NCI-H82 (cell line): ENCODE measurements around the gene GARNL3.
A peak's percentile ranks its signal among the peaks of the same experiment; 100 is the strongest.

Source experiments
- DNase-seq: peaks from one replicate; lab custom pipeline; 2025; lab: John Stamatoyannopoulos, UW

The GARNL3 gene

DNA sequence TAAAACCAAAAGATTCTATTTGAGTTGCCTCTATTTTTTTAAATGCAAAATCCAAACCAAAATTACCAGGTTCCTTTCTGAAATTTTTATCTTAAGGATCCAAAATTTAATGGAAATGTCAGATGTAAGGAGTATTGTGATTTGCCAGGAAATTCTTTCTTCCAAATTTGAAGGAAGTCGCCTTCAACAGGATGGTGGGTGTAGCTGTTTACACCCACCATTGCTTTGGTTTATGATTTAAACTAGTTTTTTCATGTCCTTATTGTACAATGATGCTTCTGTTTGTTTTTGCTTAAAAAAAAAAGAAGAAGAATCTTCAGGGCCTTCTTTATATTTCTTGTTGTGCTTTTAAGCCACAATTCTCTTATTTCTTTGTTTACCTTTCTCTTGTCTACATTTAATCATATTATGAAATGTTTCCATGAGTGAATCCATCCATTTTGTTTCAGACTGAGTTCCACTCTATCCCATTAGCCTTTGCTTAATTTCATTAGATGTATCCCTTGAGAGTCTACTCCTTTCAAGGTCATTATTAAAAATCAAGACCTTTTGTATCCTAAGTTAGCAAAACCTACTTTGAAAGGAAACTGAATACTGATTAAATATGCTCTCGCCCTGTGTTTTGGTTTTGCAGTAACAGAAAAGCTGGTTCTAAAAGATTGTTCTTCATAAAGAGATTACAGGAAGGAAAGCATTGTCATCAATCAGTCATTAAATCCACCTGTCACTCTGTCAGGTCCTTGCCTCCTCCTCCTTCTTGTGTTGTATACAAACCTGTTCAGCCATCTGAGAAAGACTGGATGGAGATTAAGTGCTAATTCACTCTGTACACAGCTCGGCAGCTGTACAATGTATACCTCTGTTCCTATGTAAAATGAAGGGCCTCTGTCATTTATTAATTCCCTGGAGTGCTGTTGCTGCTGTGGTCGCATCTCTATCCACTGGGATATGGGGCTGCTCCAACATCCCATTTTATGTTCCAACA is 86.9 kb downstream of the GARNL3 start:
- DNase-seq: peak; percentile 99

- no peak for DNase-seq
These were observed 89.3 kb downstream of the GARNL3 start for GRCh38 chr9:127353882-127354281.

DNA sequence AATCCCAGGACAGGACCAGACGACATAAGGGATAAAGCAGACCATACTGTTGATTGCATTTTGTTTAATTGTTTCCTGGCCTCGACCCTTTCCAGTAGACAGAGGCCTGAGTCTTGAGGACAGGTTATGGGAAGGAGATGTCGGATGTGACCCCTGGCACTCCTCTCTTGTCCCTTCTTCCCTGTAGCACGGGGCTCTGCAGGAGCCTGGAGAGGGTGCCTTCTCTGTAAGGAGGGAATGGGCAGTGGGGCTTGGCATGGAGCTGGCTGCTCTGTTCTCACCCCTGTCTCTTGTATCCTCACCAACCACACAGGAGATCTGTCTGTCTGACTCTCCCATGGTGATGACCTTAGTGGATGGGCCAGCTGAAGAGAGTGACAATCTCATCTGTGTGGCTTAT is 92.3 kb downstream of the GARNL3 start:
- peak; percentile 13 for DNase-seq

DNA sequence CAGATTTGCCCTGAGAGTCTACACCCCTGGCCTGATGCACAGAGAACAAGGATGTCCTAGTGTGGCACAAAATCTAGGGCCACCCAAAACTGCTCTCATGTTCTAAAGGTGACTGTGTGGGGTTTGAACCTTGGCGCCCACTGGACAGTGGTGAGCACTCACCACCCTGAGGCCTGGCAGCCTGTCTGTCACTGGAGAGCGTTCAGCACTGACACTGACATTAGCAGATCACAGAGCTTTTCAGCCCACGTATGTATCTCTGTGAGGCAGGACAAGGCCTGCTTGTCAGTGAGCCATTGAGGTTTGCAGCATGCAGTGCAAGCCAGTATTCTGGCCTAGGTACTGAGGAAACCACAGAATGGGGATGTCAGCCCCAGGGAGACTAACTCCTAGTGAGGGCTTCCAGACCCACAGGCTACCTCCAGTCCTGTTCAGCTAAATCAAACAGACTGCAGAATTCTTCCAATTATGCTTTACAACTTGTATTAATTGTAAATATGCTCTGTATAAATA is 93.5 kb downstream of the GARNL3 start:
- no peak for DNase-seq

DNA sequence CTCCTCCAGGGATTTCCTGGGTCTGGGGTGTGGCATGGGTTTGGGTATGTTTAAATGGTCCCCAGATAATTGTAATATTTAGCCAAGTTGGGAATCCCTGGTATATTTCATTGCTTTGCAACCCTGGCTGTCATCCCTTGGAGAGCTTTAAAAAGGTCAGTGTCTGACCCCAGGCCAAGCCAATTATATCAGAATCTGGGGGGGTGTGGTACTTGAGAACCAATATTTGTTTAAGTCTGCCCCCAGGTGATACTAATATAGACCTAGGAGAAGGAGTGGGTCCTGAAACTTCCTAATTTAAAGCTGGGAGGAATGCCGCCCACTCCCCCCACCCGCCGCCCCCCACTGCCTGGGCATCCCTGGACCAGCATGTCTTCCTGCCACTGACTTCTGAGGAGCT is 94.2 kb downstream of the GARNL3 start:
- DNase-seq: no peak

- no peak for DNase-seq
These were observed 95.7 kb downstream of the GARNL3 start for GRCh38 chr9:127360250-127360649.

- peak; percentile 41 for DNase-seq
These were observed 96.3 kb downstream of the GARNL3 start for GRCh38 chr9:127360829-127361228.

- no peak for DNase-seq
These were observed 97.0 kb downstream of the GARNL3 start for GRCh38 chr9:127361561-127361960.

DNA sequence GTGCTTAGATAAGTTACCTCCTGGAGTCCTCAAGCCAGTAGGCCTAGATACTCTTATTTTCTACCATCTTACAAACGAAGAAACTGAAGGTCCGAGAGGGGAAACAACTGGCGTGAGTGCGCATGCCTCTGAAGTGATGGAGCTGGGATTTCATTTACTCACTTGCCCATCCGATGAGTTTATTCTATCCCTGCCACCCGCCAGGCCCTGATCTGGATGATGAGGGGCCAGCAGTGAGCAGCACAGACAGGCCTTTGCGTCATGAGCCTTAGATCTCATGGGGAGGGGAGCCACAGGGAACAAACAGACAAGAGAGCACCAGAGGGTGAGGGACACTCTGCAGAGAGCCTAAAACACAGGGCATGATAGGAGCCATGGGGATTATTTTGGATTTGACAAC is 98.3 kb downstream of the GARNL3 start:
- no peak for DNase-seq

DNA sequence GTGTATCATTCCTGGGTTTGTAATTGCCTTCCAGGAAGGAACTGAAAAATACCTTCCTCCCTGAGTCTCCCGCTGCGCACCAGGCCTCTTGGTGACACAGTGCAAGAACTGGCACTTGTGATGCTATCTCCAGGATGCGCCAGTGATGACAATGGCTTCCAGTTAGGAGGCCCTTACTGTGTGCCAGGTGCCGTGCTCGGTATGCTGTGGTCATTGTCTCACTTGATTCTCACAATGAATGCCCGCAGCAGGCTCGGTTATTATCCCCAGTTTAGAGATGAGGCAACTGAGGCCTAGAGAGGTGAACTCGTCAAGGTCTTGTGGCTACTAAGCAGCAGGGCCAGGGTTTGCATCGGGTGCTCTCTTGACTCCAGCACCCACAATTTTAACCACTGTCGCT is 100.9 kb downstream of the GARNL3 start:
- DNase-seq: no peak

GRCh38 chr9:127366594-127366993 is 102.0 kb downstream of the GARNL3 start:
- DNase-seq: no peak

DNA sequence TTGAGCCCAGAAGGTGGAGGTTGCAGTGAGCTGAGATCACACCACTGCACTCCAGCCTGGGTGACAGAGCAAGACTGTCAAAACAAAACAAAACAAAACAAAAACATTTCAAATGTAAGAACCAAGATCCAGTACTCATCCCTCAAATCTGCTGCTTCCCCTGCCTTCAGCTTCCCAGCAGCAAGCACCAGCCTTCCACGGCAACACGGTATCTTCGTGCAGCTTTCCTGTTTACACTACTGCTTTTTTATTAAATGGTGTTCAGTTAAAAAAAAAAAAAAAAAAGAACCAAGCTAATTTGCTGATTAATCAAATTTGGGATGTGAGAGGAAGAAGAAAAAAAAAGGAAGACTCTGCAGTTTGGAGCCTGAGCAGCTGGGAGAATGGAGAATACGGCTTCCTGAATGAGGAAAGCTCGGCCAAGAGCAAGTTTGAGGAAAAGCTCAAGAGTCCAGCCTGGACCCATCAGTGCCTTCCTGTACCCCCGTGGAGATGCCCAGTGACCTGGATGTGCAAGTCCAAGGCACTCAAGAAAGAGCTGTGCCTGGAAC is 104.4 kb downstream of the GARNL3 start:
- no peak for DNase-seq

DNA sequence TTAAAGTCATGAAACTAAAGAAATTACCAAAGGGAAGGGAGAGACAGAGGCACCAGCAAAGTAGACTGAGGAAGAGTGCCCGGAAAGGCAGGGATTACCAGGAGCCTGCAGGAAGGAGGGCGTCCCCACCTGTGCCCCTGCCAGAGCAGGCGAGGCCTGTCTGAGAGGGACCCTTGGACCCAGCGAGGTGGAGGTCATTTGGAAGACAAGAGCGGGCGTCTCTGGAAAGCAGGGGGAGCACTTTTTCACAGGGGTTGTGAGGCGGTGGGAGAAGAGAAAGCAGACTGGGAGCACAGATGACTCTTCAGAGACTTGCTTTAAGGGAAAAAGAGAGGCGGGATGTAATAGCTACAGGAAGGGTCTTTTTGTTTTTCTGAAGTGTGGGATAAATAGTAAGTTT is 104.9 kb downstream of the GARNL3 start:
- DNase-seq: no peak

DNA sequence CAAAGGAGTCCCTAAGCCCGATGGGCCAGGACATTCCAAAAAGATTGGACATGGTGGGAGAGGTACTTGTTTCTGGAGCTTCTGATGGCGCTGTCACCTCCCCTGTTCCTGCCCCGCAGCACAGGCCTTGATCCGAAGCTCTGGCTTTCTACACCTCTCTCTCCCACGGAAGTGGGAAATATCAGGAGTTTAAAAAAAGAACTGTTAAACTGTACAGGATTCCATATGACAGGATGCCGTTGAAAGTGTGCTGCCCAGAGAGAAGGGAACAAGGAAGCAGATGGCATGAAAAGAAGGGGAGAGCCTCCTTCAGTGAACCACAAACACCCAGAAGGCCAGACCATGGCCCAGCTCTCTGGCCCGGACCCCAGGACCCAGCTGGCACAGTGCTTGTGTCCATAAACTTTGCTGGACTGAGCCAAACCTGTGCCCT is 105.6 kb downstream of the GARNL3 start:
- no peak for DNase-seq

- no peak for DNase-seq
These were observed 106.4 kb downstream of the GARNL3 start for GRCh38 chr9:127370672-127371648.

GRCh38 chr9:127380479-127380878 is 115.9 kb downstream of the GARNL3 start:
- DNase-seq: no peak

- DNase-seq: no peak
These were observed 118.0 kb downstream of the GARNL3 start for GRCh38 chr9:127382541-127382940.

DNA sequence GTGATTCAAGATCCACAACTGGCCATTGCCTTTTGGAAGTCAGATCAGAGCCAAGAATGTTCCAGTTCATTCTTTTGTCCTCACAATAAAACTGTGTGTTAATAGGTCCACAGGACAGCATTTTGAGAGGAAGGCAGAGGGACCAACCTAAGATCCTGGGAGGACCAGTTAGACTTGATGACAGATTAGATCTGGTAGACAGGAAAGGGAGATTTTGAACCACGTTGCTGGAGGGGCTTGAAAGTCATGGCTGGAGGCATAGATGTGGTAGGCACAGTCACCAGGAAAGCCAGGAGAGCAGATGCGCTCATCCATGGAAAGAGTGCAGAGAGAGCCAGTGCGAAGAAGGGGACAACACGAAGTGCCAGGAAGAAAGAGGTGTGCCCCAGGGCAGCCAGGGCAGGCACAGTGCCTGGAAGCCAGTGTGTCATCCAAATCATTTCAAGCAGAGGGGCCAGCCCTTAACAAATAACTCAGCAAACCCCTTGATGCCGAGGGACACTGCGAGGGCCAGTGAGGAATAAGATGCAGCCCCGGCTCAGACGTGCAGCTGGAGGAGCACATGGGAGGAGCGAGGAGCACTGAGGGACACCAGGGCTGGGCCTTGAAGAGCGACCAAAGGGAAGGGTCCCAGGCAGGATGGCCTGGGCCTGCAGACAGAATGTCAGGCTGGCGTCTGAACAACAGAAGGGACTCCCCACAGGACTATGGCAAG is 119.6 kb downstream of the GARNL3 start:
- DNase-seq: no peak

DNA sequence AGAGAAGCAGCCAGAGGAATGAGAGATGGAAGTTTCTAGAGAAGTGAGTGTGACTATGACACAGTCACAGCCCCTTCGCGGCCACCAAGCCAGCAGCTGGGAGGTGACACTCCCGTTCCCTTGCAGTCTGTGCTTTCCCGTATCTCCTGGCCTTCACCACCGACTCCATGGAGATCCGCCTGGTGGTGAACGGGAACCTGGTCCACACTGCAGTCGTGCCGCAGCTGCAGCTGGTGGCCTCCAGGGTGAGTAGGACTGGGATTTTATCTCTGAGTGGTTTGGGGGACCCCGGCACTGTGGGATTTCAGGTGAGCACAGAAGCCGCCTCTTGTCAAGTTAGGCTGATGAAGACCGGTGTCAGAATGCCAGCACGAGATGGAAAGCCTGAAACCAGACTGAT is 120.3 kb downstream of the GARNL3 start:
- no peak for DNase-seq

DNA sequence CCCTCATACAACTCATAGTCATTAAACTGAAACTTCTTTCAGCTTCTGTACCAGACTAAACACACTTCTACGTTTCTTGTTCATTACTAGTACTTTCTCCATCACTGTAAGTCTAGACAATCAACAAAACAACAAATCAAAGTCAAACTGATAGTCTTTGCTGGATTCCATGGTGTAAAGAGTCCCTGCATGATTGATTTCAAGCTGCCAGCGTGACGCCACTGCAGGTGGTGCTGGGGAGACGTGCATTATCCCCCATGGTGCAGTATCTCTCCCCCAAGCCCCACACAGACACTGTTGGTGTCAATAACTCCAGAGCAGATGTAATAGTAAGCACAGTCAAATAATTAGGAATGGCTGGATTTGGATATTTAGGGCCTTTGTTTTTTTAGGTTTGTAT is 121.7 kb downstream of the GARNL3 start:
- DNase-seq: no peak

DNA sequence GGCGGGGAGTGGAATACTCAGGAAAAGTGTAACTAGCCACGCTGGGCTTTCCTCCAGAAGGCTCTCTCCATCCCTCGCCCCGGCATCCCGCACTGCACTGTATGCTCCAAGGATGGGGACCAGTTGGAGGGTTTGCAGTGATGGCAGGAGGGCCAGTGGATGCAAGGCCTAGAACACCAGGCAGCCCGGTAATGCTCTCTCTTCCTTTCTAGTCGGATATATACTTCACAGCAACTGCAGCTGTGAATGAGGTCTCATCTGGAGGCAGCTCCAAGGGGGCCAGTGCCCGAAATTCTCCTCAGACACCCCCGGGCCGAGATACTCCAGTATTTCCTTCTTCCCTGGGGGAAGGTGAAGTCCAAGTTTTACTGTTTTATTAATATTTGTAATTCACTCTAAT is 122.4 kb downstream of the GARNL3 start:
- no peak for DNase-seq
